ENCODE results near the gene PCDH9. TPM values are rescaled to one million over a fixed set of nuclear protein-coding genes. Genes with fewer than 3 reads are reported as not detected.

PCDH9 gene
- polyA plus RNA-seq, 4 donors = 0.27 to 1.1 (median 0.72) TPM; not detected in 1

DNA sequence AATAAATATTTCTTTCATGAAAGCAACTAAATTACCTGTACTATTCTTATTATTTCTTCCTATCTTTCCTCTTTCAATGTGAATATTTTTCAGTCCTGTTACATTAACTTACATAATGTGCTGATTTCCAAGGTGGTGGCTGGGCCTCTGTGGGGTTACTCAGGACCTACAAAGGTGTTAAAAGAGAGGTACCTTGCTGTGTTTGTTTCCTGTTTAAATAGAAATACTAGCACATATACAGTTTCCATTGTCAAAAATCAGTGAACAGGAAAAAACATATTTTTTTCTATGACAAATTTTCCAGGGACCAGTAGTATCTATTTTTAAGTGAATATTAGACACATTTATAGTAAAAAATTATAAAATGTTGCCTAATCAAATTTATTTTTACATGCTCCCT, 8.7 kb upstream of the PCDH9 start:
- Histone ChIP-seq H3K4me3 (ENCODE audit: low read depth in 1 of 3, low read length in 3 of 3) (no peak overlapping the region), H3K9me3 (ENCODE audit: control insufficient read depth in 2 of 2, insufficient read depth in 1 of 2, low read depth in 1 of 2, low read length in 1 of 2) (no peaks in the 10 kb centered on the region), H3K36me3 (ENCODE audit: control insufficient read depth in 3 of 3, insufficient read depth in 2 of 3, low read depth in 1 of 3, low read length in 3 of 3) (no peaks in the 10 kb centered on the region), H3K27ac (ENCODE audit: low read depth in 1 of 3, low read length in 2 of 3) (no peak overlapping the region), H3K27me3 (ENCODE audit: control insufficient read depth in 3 of 3, insufficient read depth in 3 of 3, low read length in 3 of 3) (no peaks in the 10 kb centered on the region), H3K4me1 (ENCODE audit: control insufficient read depth in 3 of 3, insufficient read depth in 2 of 3, low read depth in 1 of 3, low read length in 2 of 3) (no peaks in the 10 kb centered on the region)
- no peak for DNase-seq
- FAIRE-seq = no peak

DNA sequence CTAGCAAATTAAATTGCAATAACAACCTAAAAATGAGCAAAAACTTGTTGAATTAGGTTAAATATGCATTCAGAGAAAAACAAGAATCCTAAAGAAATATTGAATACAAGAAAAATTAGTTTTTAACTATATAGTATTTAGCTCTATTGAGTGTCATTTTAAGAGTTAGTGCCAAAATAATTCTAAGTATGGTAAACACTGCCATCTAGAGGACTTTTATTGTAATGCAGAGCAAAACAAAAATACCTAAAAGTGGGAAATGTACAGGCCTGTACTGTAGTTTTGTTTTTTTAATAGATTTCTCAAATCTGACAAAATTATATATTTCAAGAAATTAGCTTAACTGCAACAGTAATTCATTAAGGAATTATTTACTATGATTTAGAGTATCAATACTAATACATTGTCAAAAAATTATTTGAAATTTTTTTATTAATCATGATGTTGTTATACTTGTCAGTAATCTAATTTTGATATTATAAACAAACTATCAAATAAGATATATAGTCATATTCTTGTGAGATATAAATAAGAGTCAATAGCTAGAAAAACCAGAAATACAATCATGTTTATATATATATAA, 8.2 kb upstream of the PCDH9 start:
- peak; percentile 19 to 41 for DNase-seq
- Histone ChIP-seq H3K36me3 (ENCODE audit: control insufficient read depth in 3 of 3, insufficient read depth in 2 of 3, low read depth in 1 of 3, low read length in 3 of 3) (no peaks in the 10 kb centered on the region), H3K27ac (ENCODE audit: low read depth in 1 of 3, low read length in 2 of 3) (no peak overlapping the region), H3K4me1 (ENCODE audit: control insufficient read depth in 3 of 3, insufficient read depth in 2 of 3, low read depth in 1 of 3, low read length in 2 of 3) (no peaks in the 10 kb centered on the region), H3K4me3 (ENCODE audit: low read depth in 1 of 3, low read length in 3 of 3) (no peak overlapping the region), H3K9me3 (ENCODE audit: control insufficient read depth in 2 of 2, insufficient read depth in 1 of 2, low read depth in 1 of 2, low read length in 1 of 2) (no peaks in the 10 kb centered on the region), H3K27me3 (ENCODE audit: control insufficient read depth in 3 of 3, insufficient read depth in 3 of 3, low read length in 3 of 3) (no peaks in the 10 kb centered on the region)
- FAIRE-seq = peak; percentile 89

DNA sequence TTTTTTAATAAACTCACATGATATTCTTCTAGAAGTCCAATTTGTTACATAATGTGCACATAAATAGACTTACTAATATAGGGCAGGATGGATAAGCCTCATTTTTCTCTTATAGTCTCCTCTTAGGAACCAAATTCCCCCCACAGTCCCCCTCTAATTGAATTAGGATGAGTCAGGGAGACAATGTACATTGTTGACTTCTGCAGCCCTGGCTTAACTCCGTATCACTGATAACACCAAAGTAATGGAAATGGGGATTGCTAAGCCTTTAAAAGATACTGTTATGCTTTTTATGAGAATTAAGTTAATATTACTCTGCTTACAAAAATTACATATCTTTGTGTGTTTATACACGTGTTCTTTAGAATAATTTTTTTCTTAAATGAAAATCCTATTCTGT, 5.1 kb upstream of the PCDH9 start:
- no peak overlapping the region for H3K27ac ChIP-seq (ENCODE audit: low read depth in 1 of 3, low read length in 2 of 3)
- no peaks in the 10 kb centered on the region for H3K9me3 ChIP-seq (ENCODE audit: control insufficient read depth in 2 of 2, insufficient read depth in 1 of 2, low read depth in 1 of 2, low read length in 1 of 2)
- H3K27me3 ChIP-seq (ENCODE audit: control insufficient read depth in 3 of 3, insufficient read depth in 3 of 3, low read length in 3 of 3) = no peaks in the 10 kb centered on the region
- WGBS, 3 donors = 51 to 72% (median 60%) methylated on average over 2 of the region's 2 CpGs
- FAIRE-seq (no peak), DNase-seq (no peak)
- H3K36me3 ChIP-seq (ENCODE audit: control insufficient read depth in 3 of 3, insufficient read depth in 2 of 3, low read depth in 1 of 3, low read length in 3 of 3) = no peaks in the 10 kb centered on the region
- H3K4me1 ChIP-seq (ENCODE audit: control insufficient read depth in 3 of 3, insufficient read depth in 2 of 3, low read depth in 1 of 3, low read length in 2 of 3) = no peaks in the 10 kb centered on the region
- H3K4me3 ChIP-seq (ENCODE audit: low read depth in 1 of 3, low read length in 3 of 3) = no peak overlapping the region

DNA sequence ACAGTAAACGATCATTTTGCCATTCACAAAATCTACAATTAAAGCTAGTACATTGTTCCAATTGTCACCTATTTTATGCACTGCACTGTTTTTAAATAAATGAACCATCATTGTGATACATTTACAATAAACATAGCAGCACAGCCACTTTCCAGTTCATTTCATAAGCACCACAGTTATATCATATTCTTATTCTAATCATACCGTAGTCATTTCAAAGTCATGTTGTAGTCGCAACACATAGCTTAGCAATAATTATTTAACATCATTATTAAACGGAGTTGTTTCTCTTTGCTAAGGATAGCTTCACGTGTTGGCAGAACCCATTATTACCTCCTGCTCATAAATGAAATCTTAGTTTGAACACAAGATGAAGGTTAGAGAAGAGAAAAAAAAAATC, 2.2 kb upstream of the PCDH9 start:
- FAIRE-seq (no peak), DNase-seq (no peak)
- Histone ChIP-seq H3K27ac (ENCODE audit: low read depth in 1 of 3, low read length in 2 of 3) (no peak overlapping the region), H3K9me3 (ENCODE audit: control insufficient read depth in 2 of 2, insufficient read depth in 1 of 2, low read depth in 1 of 2, low read length in 1 of 2) (no peaks in the 10 kb centered on the region), H3K4me1 (ENCODE audit: control insufficient read depth in 3 of 3, insufficient read depth in 2 of 3, low read depth in 1 of 3, low read length in 2 of 3) (no peaks in the 10 kb centered on the region), H3K36me3 (ENCODE audit: control insufficient read depth in 3 of 3, insufficient read depth in 2 of 3, low read depth in 1 of 3, low read length in 3 of 3) (no peaks in the 10 kb centered on the region), H3K27me3 (ENCODE audit: control insufficient read depth in 3 of 3, insufficient read depth in 3 of 3, low read length in 3 of 3) (peaks cover 0 to 23% (median 4%) of the 10 kb centered on the region in 3 donors), H3K4me3 (ENCODE audit: low read depth in 1 of 3, low read length in 3 of 3) (no peak overlapping the region)
- 72 to 88% (median 82%) methylated on average over 5 of the region's 5 CpGs for WGBS, 3 donors

DNA sequence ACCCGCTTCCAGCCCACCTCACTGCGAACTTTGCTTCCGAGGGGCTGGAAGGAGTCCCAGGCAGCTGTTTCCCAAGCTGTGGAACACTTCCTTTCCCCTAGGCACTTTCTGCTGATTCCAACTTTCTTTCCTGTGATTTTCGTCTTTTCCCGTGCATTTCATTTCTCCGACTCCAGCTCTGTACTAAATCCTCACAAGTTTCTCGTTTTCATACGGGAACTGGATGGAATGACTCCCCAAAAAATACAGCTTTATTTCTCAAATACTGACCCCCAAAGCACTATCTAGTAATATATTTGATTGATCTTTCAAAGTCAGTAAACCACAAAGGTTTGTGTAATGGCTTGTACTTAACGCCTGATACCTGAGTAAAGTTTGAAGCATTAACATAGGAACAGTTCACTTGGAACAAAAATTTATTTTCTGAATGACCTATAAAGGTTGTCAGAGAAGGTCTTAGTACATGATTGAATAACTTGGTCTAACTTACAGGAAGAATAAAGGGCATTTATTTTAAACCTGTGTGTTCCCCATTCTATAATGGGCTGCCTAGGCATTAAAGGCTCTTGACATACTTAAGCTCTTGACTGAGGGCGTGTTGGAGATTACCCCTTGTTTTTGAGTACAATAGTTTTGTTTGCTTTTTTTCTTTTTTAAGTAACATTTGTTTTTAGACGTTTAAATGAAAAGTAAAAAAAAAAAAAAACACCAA, 1.3 kb upstream of the PCDH9 start:
- FAIRE-seq (no peak), DNase-seq (no peak)
- peaks cover 0 to 25% (median 4%) of the 10 kb centered on the region in 3 donors for H3K27me3 ChIP-seq (ENCODE audit: control insufficient read depth in 3 of 3, insufficient read depth in 3 of 3, low read length in 3 of 3)
- peak overlapping the region in 2 of 3 donors; percentile 86 to 88 for H3K27ac ChIP-seq (ENCODE audit: low read depth in 1 of 3, low read length in 2 of 3)
- 2 to 5% (median 3%) methylated on average over 11 of the region's 11 CpGs for WGBS, 3 donors
- H3K9me3 ChIP-seq (ENCODE audit: control insufficient read depth in 2 of 2, insufficient read depth in 1 of 2, low read depth in 1 of 2, low read length in 1 of 2) = no peaks in the 10 kb centered on the region
- H3K4me3 ChIP-seq (ENCODE audit: low read depth in 1 of 3, low read length in 3 of 3) = peak overlapping the region; percentile 55 to 91 (median 63)
- no peaks in the 10 kb centered on the region for H3K36me3 ChIP-seq (ENCODE audit: control insufficient read depth in 3 of 3, insufficient read depth in 2 of 3, low read depth in 1 of 3, low read length in 3 of 3)
- no peaks in the 10 kb centered on the region for H3K4me1 ChIP-seq (ENCODE audit: control insufficient read depth in 3 of 3, insufficient read depth in 2 of 3, low read depth in 1 of 3, low read length in 2 of 3)

DNA sequence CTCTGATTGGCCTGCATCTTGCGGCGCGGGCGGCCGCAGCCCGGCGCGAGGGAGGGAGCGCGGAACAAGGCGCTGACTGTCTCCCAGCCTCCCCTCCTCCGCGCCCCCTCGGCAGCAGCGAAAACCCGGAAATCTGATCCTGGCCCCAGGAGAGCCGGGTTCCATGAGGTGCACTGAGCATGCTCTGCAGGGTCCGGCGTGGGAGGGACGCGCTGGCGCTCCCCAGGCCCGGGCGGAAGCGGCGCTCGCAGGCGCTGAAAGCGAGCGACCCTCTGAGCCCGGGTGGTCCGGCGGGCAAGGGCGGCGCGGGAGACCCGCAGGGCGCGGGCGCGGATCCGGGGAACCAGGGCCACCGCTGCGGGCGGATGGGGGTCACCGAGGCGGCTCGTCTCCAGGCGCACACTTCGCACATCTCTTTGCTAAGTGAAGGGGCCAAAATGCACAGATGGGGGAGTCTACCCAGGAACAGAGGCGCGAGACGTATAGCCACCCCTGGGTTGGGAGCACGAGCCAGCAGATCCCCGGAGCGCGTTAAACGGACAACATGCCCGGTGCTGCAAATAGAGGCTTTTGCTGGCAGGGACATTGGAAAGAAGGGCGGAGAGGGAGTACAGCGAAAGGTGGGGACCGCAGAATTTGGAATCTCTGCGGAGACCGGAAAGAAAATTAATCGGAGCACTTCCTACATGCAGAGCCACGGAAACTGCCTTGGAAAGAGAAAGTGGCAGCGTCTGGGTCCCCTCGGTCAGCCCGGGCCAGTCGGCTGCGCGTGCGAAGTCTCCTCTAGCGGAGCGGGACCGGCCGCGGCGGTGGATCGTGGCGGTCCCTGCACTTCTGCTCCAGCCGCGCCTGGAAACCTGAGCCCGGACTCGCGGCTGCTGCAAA, 510 bp upstream of the PCDH9 start:
- Histone ChIP-seq H3K4me1 (ENCODE audit: control insufficient read depth in 3 of 3, insufficient read depth in 2 of 3, low read depth in 1 of 3, low read length in 2 of 3) (no peaks in the 10 kb centered on the region), H3K4me3 (ENCODE audit: low read depth in 1 of 3, low read length in 3 of 3) (peak overlapping the region; percentile 55 to 91 (median 63)), H3K9me3 (ENCODE audit: control insufficient read depth in 2 of 2, insufficient read depth in 1 of 2, low read depth in 1 of 2, low read length in 1 of 2) (no peaks in the 10 kb centered on the region), H3K27ac (ENCODE audit: low read depth in 1 of 3, low read length in 2 of 3) (peak overlapping the region in 2 of 3 donors; percentile 86 to 88), H3K27me3 (ENCODE audit: control insufficient read depth in 3 of 3, insufficient read depth in 3 of 3, low read length in 3 of 3) (peaks cover 0 to 25% (median 4%) of the 10 kb centered on the region in 3 donors), H3K36me3 (ENCODE audit: control insufficient read depth in 3 of 3, insufficient read depth in 2 of 3, low read depth in 1 of 3, low read length in 3 of 3) (no peaks in the 10 kb centered on the region)
- FAIRE-seq (no peak), DNase-seq (peak; percentile 77 to 97)
- WGBS, 3 donors = 1 to 2% (median 1%) methylated on average over 84 to 86 of the region's 86 CpGs

DNA sequence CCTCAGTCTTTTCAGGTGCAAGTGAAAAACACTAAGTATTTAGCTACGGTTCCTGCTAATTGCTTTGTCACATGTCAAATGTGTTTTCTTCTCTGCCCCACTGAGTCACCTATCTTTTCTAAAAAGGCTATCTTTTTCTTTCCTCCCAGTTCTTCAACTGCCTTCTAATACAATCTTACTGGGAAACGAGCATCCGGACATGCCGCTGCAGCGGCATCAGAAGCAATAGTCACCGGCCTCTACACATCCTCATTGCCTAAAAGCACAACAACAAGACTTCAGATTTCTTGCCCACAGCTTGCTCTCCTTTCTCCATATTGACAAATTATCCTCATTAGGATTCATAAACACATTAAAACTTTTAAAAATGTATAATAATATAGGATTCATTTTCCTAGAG, 1.2 kb downstream of the PCDH9 start:
- FAIRE-seq (no peak), DNase-seq (no peak)
- WGBS, 3 donors = 6 to 15% (median 9%) methylated on average over 6 of the region's 6 CpGs
- Histone ChIP-seq H3K9me3 (ENCODE audit: control insufficient read depth in 2 of 2, insufficient read depth in 1 of 2, low read depth in 1 of 2, low read length in 1 of 2) (no peaks in the 10 kb centered on the region), H3K4me3 (ENCODE audit: low read depth in 1 of 3, low read length in 3 of 3) (peak overlapping the region in 1 of 3 donors; percentile 91), H3K4me1 (ENCODE audit: control insufficient read depth in 3 of 3, insufficient read depth in 2 of 3, low read depth in 1 of 3, low read length in 2 of 3) (no peaks in the 10 kb centered on the region), H3K36me3 (ENCODE audit: control insufficient read depth in 3 of 3, insufficient read depth in 2 of 3, low read depth in 1 of 3, low read length in 3 of 3) (no peaks in the 10 kb centered on the region), H3K27ac (ENCODE audit: low read depth in 1 of 3, low read length in 2 of 3) (no peak overlapping the region), H3K27me3 (ENCODE audit: control insufficient read depth in 3 of 3, insufficient read depth in 3 of 3, low read length in 3 of 3) (peaks cover 0 to 25% (median 4%) of the 10 kb centered on the region in 3 donors)

DNA sequence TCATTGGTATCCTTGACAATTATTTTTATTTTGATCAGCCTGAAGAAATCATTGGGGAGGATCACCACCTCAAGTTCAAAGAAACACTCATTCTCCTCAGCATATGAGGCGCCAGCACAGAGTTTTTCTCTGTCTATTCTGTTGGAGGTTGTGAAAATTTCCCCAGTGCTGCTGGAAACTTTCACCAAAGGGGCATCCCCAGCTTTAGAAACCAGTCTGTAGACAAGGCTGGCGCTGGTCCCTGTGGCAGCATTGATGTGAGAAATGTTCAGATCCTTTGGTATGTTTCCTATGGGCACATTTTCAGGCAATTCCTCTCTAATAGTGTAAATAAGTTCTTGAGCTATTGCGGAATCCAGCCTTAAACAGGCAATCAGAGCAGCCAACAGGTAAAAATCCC, 2.1 kb downstream of the PCDH9 start:
- no peaks in the 10 kb centered on the region for H3K4me1 ChIP-seq (ENCODE audit: control insufficient read depth in 3 of 3, insufficient read depth in 2 of 3, low read depth in 1 of 3, low read length in 2 of 3)
- H3K27ac ChIP-seq (ENCODE audit: low read depth in 1 of 3, low read length in 2 of 3) = no peak overlapping the region
- H3K27me3 ChIP-seq (ENCODE audit: control insufficient read depth in 3 of 3, insufficient read depth in 3 of 3, low read length in 3 of 3) = peaks cover 0 to 25% (median 4%) of the 10 kb centered on the region in 3 donors
- H3K36me3 ChIP-seq (ENCODE audit: control insufficient read depth in 3 of 3, insufficient read depth in 2 of 3, low read depth in 1 of 3, low read length in 3 of 3) = no peaks in the 10 kb centered on the region
- DNase-seq (no peak), FAIRE-seq (no peak)
- H3K4me3 ChIP-seq (ENCODE audit: low read depth in 1 of 3, low read length in 3 of 3) = peak overlapping the region in 1 of 3 donors; percentile 3
- 67 to 86% (median 79%) methylated on average over 3 of the region's 3 CpGs for WGBS, 3 donors
- H3K9me3 ChIP-seq (ENCODE audit: control insufficient read depth in 2 of 2, insufficient read depth in 1 of 2, low read depth in 1 of 2, low read length in 1 of 2) = no peaks in the 10 kb centered on the region

All from small intestine (tissue), 7 donors.